GM20000 (cell line): ENCODE measurements around the gene RABEP2.

Source experiments
- DNase-seq: peaks from one replicate; pipeline ENCODE4 v3.0.0; 2012; ENCODE audit warnings: low spot score
- TF ChIP-seq, protein P1 (sequence below): IDR thresholded peaks from 2 replicates; pipeline ENCODE4 v1.5.1; 2012; ENCODE audit warnings: mild to moderate bottlenecking, control low read depth; ENCODE audit errors: extremely low read depth, missing control alignments

Gene RABEP2

GRCh38 chr16:28863929-28864793, 60.9 kb downstream of the RABEP2 start:
- no peak for DNase-seq
- TF ChIP-seq, protein P1, sequence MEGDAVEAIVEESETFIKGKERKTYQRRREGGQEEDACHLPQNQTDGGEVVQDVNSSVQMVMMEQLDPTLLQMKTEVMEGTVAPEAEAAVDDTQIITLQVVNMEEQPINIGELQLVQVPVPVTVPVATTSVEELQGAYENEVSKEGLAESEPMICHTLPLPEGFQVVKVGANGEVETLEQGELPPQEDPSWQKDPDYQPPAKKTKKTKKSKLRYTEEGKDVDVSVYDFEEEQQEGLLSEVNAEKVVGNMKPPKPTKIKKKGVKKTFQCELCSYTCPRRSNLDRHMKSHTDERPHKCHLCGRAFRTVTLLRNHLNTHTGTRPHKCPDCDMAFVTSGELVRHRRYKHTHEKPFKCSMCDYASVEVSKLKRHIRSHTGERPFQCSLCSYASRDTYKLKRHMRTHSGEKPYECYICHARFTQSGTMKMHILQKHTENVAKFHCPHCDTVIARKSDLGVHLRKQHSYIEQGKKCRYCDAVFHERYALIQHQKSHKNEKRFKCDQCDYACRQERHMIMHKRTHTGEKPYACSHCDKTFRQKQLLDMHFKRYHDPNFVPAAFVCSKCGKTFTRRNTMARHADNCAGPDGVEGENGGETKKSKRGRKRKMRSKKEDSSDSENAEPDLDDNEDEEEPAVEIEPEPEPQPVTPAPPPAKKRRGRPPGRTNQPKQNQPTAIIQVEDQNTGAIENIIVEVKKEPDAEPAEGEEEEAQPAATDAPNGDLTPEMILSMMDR, result no peak

- no peak for DNase-seq
- TF ChIP-seq, protein P1, result no peak
These were observed 65.7 kb downstream of the RABEP2 start for GRCh38 chr16:28859326-28859725.

DNA sequence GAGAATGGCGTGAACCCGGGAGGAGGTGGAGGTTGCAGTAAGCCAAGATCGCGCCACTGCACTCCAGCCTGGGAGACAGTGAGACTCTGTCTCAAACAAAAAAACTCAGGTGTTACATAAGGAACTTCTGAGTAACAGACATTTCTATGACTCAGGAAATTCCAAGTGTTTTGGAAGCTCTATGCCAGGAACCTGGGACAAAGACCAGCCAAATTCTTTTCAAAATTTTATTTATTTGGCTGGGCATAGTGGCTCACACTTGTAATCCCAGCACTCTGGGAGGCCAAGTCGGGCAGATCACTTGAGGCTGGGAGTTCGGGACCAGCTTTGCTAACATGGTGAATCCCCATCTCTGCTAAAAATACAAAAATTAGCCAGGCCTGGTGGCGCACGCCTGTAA, 66.6 kb downstream of the RABEP2 start:
- DNase-seq, result no peak
- TF ChIP-seq, protein P1, result no peak
